ENCODE results near the gene NSD1. TPM values are rescaled to one million over a fixed set of nuclear protein-coding genes. Genes with fewer than 3 reads are reported as not detected.
A peak's percentile ranks its signal among the peaks of the same experiment; 100 is the strongest.

Gene NSD1
- total and polyA plus RNA-seq, 2 of the 4 experiments (the other 2 are of a cell fraction): 7.7 to 31.0 TPM

- no peak overlapping the region for H2BK15ac ChIP-seq (ENCODE audit: low read depth, low read length)
- peaks cover 5% of the 10 kb centered on the region; the same call in 1 of the 2 replicates for H4K20me1 ChIP-seq (ENCODE audit: insufficient read depth, low read length)
- dilution Hi-C loops (cut with HindIII; ENCODE audit: low sequenced_read_pairs, unreplicated experiment) (no loop called here), in situ Hi-C loops (cut with MboI; ENCODE audit: low sequenced_read_pairs) (no loop called here), intact Hi-C loops (cut with micrococcal nuclease) (no loop called here)
- ATAC-seq (ENCODE audit: low read depth) (peak; percentile 65), DNase-seq (no peak)
- peaks cover 5 to 23% of the 10 kb centered on the region in 2 experiments; a peak in 3 of 4 replicates for H3K79me1 ChIP-seq (ENCODE audit: low read depth in 1 of 2, low read length in 2 of 2)
- H2BK5ac ChIP-seq (ENCODE audit: low read depth, low read length, poor library complexity, severe bottlenecking): no peak overlapping the region
- H3K9me1 ChIP-seq (ENCODE audit: insufficient read depth, low read length): peaks cover 3% of the 10 kb centered on the region; the same call in 1 of the 2 replicates
- H3K4me3 ChIP-seq (ENCODE audit: insufficient read depth, low read depth, low read length): no peak overlapping the region
- WGBS, 2 experiments (ENCODE audit: extremely low coverage in 2 of 2, insufficient read length in 1 of 2): no CpG with 5 or more reads among the region's 1 CpG
- no peak overlapping the region for H2AK5ac ChIP-seq (ENCODE audit: low read depth, low read length)
- H4K8ac ChIP-seq (ENCODE audit: low read depth in 2 of 2, low read length in 2 of 2): no peak overlapping the region
- H2BK20ac ChIP-seq (ENCODE audit: low read depth, low read length): no peak overlapping the region
- H3K14ac ChIP-seq (replicated peaks; ENCODE audit: low read depth, low read length): no peak overlapping the region
- no peak overlapping the region for H2BK120ac ChIP-seq (ENCODE audit: low read depth, low read length)
- ChIA-PET CTCF (no interaction called here), POLR2A (ENCODE audit: unreplicated experiment) (no interaction called here)
- H3K36me3 ChIP-seq (ENCODE audit: control insufficient read depth, insufficient read depth, low read length): peaks cover 18% of the 10 kb centered on the region
- H3K4me1 ChIP-seq (ENCODE audit: control insufficient read depth, insufficient read depth, low read length): peaks cover 2% of the 10 kb centered on the region; the same call in 1 of the 2 replicates
- H4K5ac ChIP-seq (ENCODE audit: low read depth, low read length): no peak overlapping the region
- H3K18ac ChIP-seq (ENCODE audit: low read depth, low read length): no peak overlapping the region
- no peak overlapping the region for H3K23ac ChIP-seq (ENCODE audit: low read depth, low read length)
- TF ChIP-seq USF2 (IDR thresholded peaks at IDR 0.05; ENCODE audit: low read depth, low read length) (no peak), NFE2L2 (IDR thresholded peaks at IDR 0.05; ENCODE audit: low read depth, low read length) (no peak), SMC3 (IDR thresholded peaks at IDR 0.05; ENCODE audit: low read depth, low read length) (no peak), FOS (IDR thresholded peaks at IDR 0.05; ENCODE audit: low read depth, low read length) (no peak), CEBPB (IDR thresholded peaks at IDR 0.05; ENCODE audit: low read depth, low read length) (no peak), RCOR1 (IDR thresholded peaks at IDR 0.05; ENCODE audit: insufficient replicate concordance, low read length) (no peak), CTCF (conservative IDR thresholded peaks at IDR 0.05; ENCODE audit: low read depth, low read length) (no peak), MXI1 (IDR thresholded peaks at IDR 0.05; ENCODE audit: borderline replicate concordance, low read depth, low read length) (no peak)
- H2AFZ ChIP-seq (replicated peaks; ENCODE audit: low read length, poor library complexity): no peak overlapping the region
- H2AK9ac ChIP-seq (replicated peaks; ENCODE audit: low read depth, low read length, poor library complexity): no peak overlapping the region
- no peak overlapping the region for H3K27ac ChIP-seq (ENCODE audit: insufficient read depth, low read length)
- no peaks in the 10 kb centered on the region for H3K27me3 ChIP-seq (ENCODE audit: control insufficient read depth, insufficient read depth, low read length)
- no TSS peak for BruUV-seq (replicated peaks)
- H3K4me2 ChIP-seq (ENCODE audit: low read depth, low read length): no peak overlapping the region
- no peak overlapping the region for H3K56ac ChIP-seq (ENCODE audit: extremely low read depth, insufficient read depth, low read length)
- H4K91ac ChIP-seq (ENCODE audit: insufficient read depth, low read depth, low read length): no peak overlapping the region
- no peak overlapping the region; the same call in 1 of the 2 replicates for H3K4ac ChIP-seq (ENCODE audit: low read depth, low read length)
- no peak overlapping the region for H3K9ac ChIP-seq (ENCODE audit: low read depth, low read length)
- no peaks in the 10 kb centered on the region for H3K9me3 ChIP-seq (ENCODE audit: control insufficient read depth, insufficient read depth, low read length)
These were observed 192.4 kb downstream of the NSD1 start for GRCh38 chr5:177325868-177326381.

All from IMR-90 (cell line).